AG04450 (cell line): Measurements from ENCODE around the gene KDM1B. TPM values are rescaled to one million over a fixed set of nuclear protein-coding genes. Genes with fewer than 3 reads are reported as not detected.
"Not testable (repeated sequence)": the region's sequence is repeated elsewhere in the genome, so short reads cannot be mapped to it uniquely, and the experiment has no call there.

Experiments used
- CTCF ChIA-PET: fragments of 300-600, 350-600 bp; formaldehyde crosslinking; extraction: SDS; loops from one replicate; lab custom pipeline; 2022; ENCODE audit warnings: antibody characterized with exemption, inconsistent platforms; lab: Charles Lee
- POLR2A ChIA-PET: fragments of 350-600 bp; formaldehyde crosslinking; extraction: SDS; loops from one replicate; lab custom pipeline; 2021; ENCODE audit warnings: antibody characterized with exemption, inconsistent platforms; lab: Yijun Ruan, JAX
- DNase-seq: peaks from one replicate; pipeline ENCODE4 v3.0.0-alpha.2; 2011; ENCODE audit warnings: low read depth, low spot score
- H3K27ac ChIP-seq: one replicate; pipeline ENCODE4 v1.5.1; 2012; ENCODE audit warnings: low read depth, low read length, control low read depth
- H3K27me3 ChIP-seq: one replicate; pipeline ENCODE4 v1.6.0; 2012; ENCODE audit warnings: low read length; ENCODE audit not compliant: control insufficient read depth, insufficient read depth
- H3K4me3 ChIP-seq: 2 replicates; pipeline ENCODE4 v1.5.1; 2011; ENCODE audit warnings: mild to moderate bottlenecking, low read depth, low read length, control low read depth
- H3K9me3 ChIP-seq: 2 replicates; pipeline ENCODE4 v1.5.1; 2012; ENCODE audit warnings: low read length; ENCODE audit not compliant: control insufficient read depth, insufficient read depth
- CTCF ChIP-seq: IDR thresholded peaks from 2 replicates; pipeline ENCODE4 v1.5.1; 2011; ENCODE audit warnings: low read depth, low read length, control low read depth, inconsistent platforms
- polyA plus RNA-seq: library from polyadenylated mRNA; depleted of rRNA; stranded (reverse); fragments of >200 nt; gene quantifications from 2 replicates; pipeline ENCODE4 v1.2.3, GENCODE V29; 2011

Gene KDM1B
- polyA plus RNA-seq, 1 experiment = 20.1 TPM

GRCh38 chr6:18231856-18232255, 76.6 kb downstream of the KDM1B start:
- H3K4me3 ChIP-seq, CTCF ChIA-PET, H3K9me3 ChIP-seq, POLR2A ChIA-PET, DNase-seq, H3K27ac ChIP-seq, H3K27me3 ChIP-seq: not testable (repeated sequence)

GRCh38 chr6:18233770-18234169, 78.5 kb downstream of the KDM1B start:
- CTCF ChIA-PET, H3K27me3 ChIP-seq, POLR2A ChIA-PET, H3K9me3 ChIP-seq, H3K27ac ChIP-seq, DNase-seq, H3K4me3 ChIP-seq: not testable (repeated sequence)

GRCh38 chr6:18234564-18234963, 79.3 kb downstream of the KDM1B start:
- Histone ChIP-seq H3K4me3 (no peak overlapping the region), H3K27me3 (no peaks in the 10 kb centered on the region), H3K27ac (no peak overlapping the region), H3K9me3 (no peaks in the 10 kb centered on the region)
- TF ChIP-seq CTCF = no peak
- no peak for DNase-seq
- ChIA-PET CTCF (no interaction called here), POLR2A (no interaction called here)

GRCh38 chr6:18235524-18235923, 80.3 kb downstream of the KDM1B start:
- Histone ChIP-seq H3K9me3 (no peaks in the 10 kb centered on the region), H3K27me3 (no peaks in the 10 kb centered on the region), H3K4me3 (no peak overlapping the region), H3K27ac (no peak overlapping the region)
- ChIA-PET POLR2A (no interaction called here), CTCF (interaction anchor here (1.0 kb wide), 1 partner anchor 268 kb away, joined by 3 read pairs; no protein-coding TSS in a partner anchor)
- TF ChIP-seq CTCF = no peak
- no peak for DNase-seq

- no peaks in the 10 kb centered on the region for H3K27me3 ChIP-seq
- no peak for DNase-seq
- ChIA-PET CTCF (no interaction called here), POLR2A (no interaction called here)
- H3K27ac ChIP-seq = no peak overlapping the region
- H3K4me3 ChIP-seq = no peak overlapping the region
- H3K9me3 ChIP-seq = no peaks in the 10 kb centered on the region
- no peak for TF ChIP-seq CTCF
These were observed 81.9 kb downstream of the KDM1B start for GRCh38 chr6:18237167-18237566.

GRCh38 chr6:18240230-18240629, 85.0 kb downstream of the KDM1B start:
- DNase-seq = no peak
- CTCF ChIA-PET = no interaction called here
- Histone ChIP-seq H3K4me3 (no peak overlapping the region), H3K27ac (no peak overlapping the region), H3K27me3 (no peaks in the 10 kb centered on the region), H3K9me3 (no peaks in the 10 kb centered on the region)
- POLR2A ChIA-PET = no interaction called here
- no peak for TF ChIP-seq CTCF
